Glutamatergic neuron (in vitro differentiated cells): ENCODE results near the gene LVRN. TPM values are rescaled to one million over a fixed set of nuclear protein-coding genes. Genes with fewer than 3 reads are reported as not detected.
"Not testable (repeated sequence)": the region's sequence is repeated elsewhere in the genome, so short reads cannot be mapped to it uniquely, and the experiment has no call there.

Experiments
- DNase-seq: peaks from one replicate; pipeline ENCODE4 v3.0.0; 2022
- H3K27ac Mint-ChIP-seq: one replicate; pipeline ENCODE4 v1.8.0; 2020; ENCODE audit warnings: mild to moderate bottlenecking, mixed read lengths, inconsistent platforms; ENCODE audit not compliant: unreplicated experiment
- H3K27me3 Mint-ChIP-seq: one replicate; pipeline ENCODE4 v1.8.0; 2020; ENCODE audit warnings: mild to moderate bottlenecking, moderate library complexity, mixed read lengths, inconsistent platforms; ENCODE audit not compliant: unreplicated experiment
- H3K36me3 Mint-ChIP-seq: one replicate; pipeline ENCODE4 v1.8.0; 2020; ENCODE audit warnings: mild to moderate bottlenecking, mixed read lengths, inconsistent platforms; ENCODE audit not compliant: unreplicated experiment
- H3K4me1 Mint-ChIP-seq: one replicate; pipeline ENCODE4 v1.8.0; 2020; ENCODE audit warnings: mild to moderate bottlenecking, low read depth, mixed read lengths, inconsistent platforms; ENCODE audit not compliant: unreplicated experiment
- H3K4me3 Mint-ChIP-seq: one replicate; pipeline ENCODE4 v1.8.0; 2020; ENCODE audit warnings: mild to moderate bottlenecking, mixed read lengths, inconsistent platforms; ENCODE audit not compliant: unreplicated experiment
- H3K9me3 Mint-ChIP-seq: one replicate; pipeline ENCODE4 v1.8.0; 2020; ENCODE audit warnings: mild to moderate bottlenecking, moderate library complexity, mixed read lengths, inconsistent platforms; ENCODE audit not compliant: unreplicated experiment
- long read RNA-seq: library from polyadenylated mRNA; unstranded; transcript quantifications from one replicate; pipeline ENCODE4 v2.0.0, GENCODE V29; 2020; ENCODE audit not compliant: unreplicated experiment
- total RNA-seq: library from RNA; stranded (reverse); fragmentation: NEBNext Ultra II Directional; extraction: Animal tissue kit (Norgen Biotek cat#: 25700); gene quantifications from one replicate; pipeline ENCODE4 v1.2.1, GENCODE V29; 2021; ENCODE audit not compliant: unreplicated experiment
- TF ChIP-seq, protein P1 (sequence below): fragments of 200-600 bp; sonication (generic); IDR thresholded peaks from one replicate; pipeline ENCODE4 v1.5.0; 2021; ENCODE audit not compliant: partially characterized antibody, unreplicated experiment

Gene LVRN, protein sequence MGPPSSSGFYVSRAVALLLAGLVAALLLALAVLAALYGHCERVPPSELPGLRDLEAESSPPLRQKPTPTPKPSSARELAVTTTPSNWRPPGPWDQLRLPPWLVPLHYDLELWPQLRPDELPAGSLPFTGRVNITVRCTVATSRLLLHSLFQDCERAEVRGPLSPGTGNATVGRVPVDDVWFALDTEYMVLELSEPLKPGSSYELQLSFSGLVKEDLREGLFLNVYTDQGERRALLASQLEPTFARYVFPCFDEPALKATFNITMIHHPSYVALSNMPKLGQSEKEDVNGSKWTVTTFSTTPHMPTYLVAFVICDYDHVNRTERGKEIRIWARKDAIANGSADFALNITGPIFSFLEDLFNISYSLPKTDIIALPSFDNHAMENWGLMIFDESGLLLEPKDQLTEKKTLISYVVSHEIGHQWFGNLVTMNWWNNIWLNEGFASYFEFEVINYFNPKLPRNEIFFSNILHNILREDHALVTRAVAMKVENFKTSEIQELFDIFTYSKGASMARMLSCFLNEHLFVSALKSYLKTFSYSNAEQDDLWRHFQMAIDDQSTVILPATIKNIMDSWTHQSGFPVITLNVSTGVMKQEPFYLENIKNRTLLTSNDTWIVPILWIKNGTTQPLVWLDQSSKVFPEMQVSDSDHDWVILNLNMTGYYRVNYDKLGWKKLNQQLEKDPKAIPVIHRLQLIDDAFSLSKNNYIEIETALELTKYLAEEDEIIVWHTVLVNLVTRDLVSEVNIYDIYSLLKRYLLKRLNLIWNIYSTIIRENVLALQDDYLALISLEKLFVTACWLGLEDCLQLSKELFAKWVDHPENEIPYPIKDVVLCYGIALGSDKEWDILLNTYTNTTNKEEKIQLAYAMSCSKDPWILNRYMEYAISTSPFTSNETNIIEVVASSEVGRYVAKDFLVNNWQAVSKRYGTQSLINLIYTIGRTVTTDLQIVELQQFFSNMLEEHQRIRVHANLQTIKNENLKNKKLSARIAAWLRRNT
- total RNA-seq: 0.59 TPM
- long read RNA-seq: 0 reads

DNA sequence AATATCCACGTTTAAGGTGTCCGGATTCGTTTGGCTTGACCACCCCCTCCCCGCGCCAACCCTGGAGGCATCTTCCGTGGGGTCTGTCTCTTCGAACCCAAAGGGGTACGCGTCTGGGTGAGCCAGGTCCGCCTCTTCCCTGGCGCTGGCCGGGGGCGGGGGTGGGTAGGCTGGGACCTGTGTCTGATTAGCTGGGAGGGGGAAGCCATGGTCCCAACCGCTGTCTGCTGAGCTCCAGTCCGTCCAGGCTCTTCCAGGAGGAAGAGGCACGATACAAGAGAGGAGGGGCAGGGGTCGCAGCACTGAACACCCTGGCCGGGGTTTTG lies at the start of gene LVRN:
Gene LVRN, plus strand, starts transcription at position 237 of the 326 bp plus-strand sequence. CDS start 143 bp downstream, outside the sequence.
- Mint-ChIP-seq H3K27me3 (peaks cover 13% of the 10 kb centered on the region), H3K27ac (no peak within 1 kb of the TSS), H3K9me3 (peaks cover 2% of the 10 kb centered on the region), H3K36me3 (no peaks in the 10 kb centered on the region), H3K4me3 (peak within 1 kb of the TSS; percentile 66), H3K4me1 (peaks cover 2% of the 10 kb centered on the region)
- TF ChIP-seq, protein P1, sequence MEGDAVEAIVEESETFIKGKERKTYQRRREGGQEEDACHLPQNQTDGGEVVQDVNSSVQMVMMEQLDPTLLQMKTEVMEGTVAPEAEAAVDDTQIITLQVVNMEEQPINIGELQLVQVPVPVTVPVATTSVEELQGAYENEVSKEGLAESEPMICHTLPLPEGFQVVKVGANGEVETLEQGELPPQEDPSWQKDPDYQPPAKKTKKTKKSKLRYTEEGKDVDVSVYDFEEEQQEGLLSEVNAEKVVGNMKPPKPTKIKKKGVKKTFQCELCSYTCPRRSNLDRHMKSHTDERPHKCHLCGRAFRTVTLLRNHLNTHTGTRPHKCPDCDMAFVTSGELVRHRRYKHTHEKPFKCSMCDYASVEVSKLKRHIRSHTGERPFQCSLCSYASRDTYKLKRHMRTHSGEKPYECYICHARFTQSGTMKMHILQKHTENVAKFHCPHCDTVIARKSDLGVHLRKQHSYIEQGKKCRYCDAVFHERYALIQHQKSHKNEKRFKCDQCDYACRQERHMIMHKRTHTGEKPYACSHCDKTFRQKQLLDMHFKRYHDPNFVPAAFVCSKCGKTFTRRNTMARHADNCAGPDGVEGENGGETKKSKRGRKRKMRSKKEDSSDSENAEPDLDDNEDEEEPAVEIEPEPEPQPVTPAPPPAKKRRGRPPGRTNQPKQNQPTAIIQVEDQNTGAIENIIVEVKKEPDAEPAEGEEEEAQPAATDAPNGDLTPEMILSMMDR: no peak
- DNase-seq: no peak

DNA sequence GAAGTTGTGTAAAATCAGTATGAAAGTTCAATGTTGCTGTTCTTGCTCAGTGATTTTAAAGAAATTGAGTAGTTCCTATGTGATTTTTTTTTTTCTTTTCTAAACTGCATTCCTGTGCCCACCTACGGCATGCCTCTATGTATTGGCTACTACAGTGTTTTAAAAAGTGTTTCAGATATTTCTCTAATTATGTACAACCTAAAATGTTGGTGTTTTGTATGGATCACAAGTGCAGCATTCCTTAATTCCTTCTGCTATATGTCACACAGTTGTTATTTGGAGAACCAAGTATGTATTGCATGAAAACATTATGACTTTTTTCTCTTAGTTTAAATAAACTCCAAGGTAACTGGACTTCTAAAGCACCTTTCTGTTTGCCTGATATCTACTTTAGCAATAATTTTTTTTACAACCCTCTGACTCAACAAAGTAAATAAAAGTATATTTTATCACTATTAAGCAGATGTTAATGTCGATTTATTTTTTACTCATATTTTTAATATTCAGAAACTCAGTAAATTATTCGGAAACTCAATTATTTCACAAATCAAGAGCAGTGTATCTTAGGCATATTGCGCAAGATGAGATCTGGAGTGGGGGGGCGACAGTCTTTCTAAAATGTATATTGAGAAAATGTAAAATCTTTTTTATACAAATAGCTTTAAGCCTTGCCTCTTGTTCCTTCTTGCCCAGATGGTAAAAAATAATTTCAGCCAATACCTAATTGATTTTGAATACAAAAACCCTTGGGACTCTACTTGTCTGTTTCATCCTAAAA lies 48.5 kb upstream of the LVRN start:
- peaks cover 18% of the 10 kb centered on the region for H3K4me1 Mint-ChIP-seq
- DNase-seq, H3K9me3 Mint-ChIP-seq, H3K36me3 Mint-ChIP-seq, H3K27me3 Mint-ChIP-seq, H3K27ac Mint-ChIP-seq, H3K4me3 Mint-ChIP-seq: not testable (repeated sequence)

DNA sequence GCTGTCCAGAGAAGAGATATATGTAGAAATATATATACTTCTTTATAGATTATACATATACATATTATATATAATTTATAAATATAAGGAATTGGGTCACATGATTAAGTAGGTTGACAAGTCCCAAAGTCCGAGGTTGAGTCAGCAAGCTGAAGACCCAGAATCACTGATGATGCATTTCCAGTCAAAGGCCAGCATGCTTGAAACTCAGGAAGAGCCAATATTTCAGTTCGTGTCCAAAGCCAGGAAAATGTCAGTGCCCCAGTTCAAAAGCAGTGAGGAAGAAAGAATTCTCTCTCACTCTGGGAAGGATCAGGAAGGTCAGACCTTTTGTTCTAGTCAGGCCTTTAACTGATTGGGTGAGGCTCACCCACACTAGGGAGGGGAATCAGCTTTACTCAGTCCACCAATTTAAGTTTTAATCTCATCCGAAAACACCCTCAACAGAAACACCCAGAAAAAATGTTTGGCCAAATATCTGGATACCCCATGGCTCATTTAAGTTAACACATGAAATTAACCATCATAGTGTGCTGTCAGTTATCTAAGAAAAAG lies 42.0 kb upstream of the LVRN start:
- H3K27ac Mint-ChIP-seq: no peak overlapping the region
- no peaks in the 10 kb centered on the region for H3K9me3 Mint-ChIP-seq
- no peak for DNase-seq
- TF ChIP-seq, protein P1: no peak
- H3K36me3 Mint-ChIP-seq: no peaks in the 10 kb centered on the region
- peaks cover 2% of the 10 kb centered on the region for H3K27me3 Mint-ChIP-seq
- H3K4me1 Mint-ChIP-seq: peaks cover 17% of the 10 kb centered on the region
- no peak overlapping the region for H3K4me3 Mint-ChIP-seq

DNA sequence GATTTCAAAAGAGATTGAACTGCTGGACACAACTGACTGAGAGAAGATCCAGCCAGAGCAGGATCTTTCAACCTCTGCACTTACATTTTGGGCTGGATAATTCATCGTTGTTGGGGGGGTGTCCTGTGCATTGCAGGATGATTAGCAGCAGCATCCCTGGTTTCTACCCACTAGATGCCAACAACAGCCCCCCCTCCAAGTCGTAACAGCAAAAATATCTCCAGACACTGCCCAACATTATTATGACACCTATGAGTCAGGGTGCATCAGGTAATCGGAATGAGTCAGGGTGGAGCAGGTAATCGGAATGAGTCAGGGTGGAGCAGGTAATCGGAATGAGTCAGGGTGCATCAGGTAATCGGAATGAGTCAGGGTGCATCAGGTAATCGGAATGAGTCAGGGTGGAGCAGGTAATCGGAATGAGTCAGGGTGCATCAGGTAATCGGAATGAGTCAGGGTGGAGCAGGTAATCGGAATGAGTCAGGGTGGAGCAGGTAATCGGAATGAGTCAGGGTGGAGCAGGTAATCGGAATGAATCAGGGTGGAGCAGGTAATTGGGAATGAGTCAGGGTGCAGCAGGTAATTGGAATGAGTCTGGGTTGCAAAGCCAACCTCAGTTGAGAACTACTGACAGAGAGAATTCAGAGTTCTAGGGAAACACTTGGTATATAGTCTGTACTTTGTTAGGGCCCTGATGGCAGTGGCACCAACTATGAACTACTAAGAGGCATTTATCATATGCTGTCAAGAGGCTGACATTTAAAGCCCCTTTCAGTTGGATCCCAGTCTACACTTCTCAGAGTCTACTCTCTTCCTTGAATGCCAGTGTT lies 33.5 kb upstream of the LVRN start:
- not testable (repeated sequence) for H3K27me3 Mint-ChIP-seq, H3K27ac Mint-ChIP-seq, H3K9me3 Mint-ChIP-seq, H3K36me3 Mint-ChIP-seq, H3K4me3 Mint-ChIP-seq, DNase-seq, H3K4me1 Mint-ChIP-seq

DNA sequence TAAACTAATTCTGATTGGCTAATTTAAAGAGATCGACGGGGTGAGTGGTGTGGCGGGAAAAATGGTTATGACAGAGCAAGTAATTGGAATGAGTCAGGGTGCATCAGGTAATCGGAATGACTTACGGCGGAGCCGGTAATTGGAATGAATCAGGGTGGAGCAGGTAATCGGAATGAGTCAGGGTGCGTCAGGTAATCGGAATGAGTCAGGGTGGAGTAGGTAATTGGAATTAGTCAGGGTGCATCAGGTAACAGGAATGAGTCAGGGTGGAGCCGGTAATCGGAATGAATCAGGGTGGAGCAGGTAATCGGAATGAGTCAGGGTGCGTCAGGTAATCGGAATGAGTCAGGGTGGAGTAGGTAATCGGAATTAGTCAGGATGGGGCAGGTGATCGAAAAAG lies 32.1 kb upstream of the LVRN start:
- not testable (repeated sequence) for H3K4me3 Mint-ChIP-seq, H3K9me3 Mint-ChIP-seq, H3K4me1 Mint-ChIP-seq, DNase-seq, H3K27ac Mint-ChIP-seq, H3K36me3 Mint-ChIP-seq, H3K27me3 Mint-ChIP-seq
